Upper lobe of left lung (tissue), 6 donors: ENCODE results near the gene LGALS1. TPM values are rescaled to one million over a fixed set of nuclear protein-coding genes. Genes with fewer than 3 reads are reported as not detected.

Experiments
- ATAC-seq, 2 donors: fragments of 200-7000 bp; cut with Tn5 transposase; one replicate each; pipeline ENCODE4 v1.9.1; 2022; ENCODE audit warnings: mild to moderate bottlenecking in 2 of 2, moderate library complexity in 2 of 2; ENCODE audit not compliant: low FRiP score in 2 of 2
- DNase-seq, 2 donors: peaks; one replicate each; pipeline ENCODE4 v3.0.0-alpha.2; 2019 to 2020
- H3K27ac ChIP-seq, 4 donors: fragments of 200-600 bp; sonication (generic); one replicate each; pipeline ENCODE4 v1.5.1; 2016 to 2019
- H3K27me3 ChIP-seq, 4 donors: fragments of 200-600 bp; sonication (generic); one replicate each; pipeline ENCODE4 v1.5.1; 2017 to 2019
- H3K36me3 ChIP-seq, 4 donors: fragments of 200-600 bp; sonication (generic); one replicate each; pipeline ENCODE4 v1.5.1; 2016 to 2019
- H3K4me1 ChIP-seq, 4 donors: fragments of 200-600 bp; sonication (generic); one replicate each; pipeline ENCODE4 v1.5.1; 2018 to 2019
- H3K4me3 ChIP-seq, 4 donors: fragments of 200-600 bp; sonication (generic); one replicate each; pipeline ENCODE4 v1.5.1; 2017 to 2019; ENCODE audit warnings: mild to moderate bottlenecking in 2 of 4, moderate library complexity in 1 of 4
- H3K9me3 ChIP-seq, 4 donors: fragments of 200-600 bp; sonication (generic); one replicate each; pipeline ENCODE4 v1.5.1; 2018 to 2019
- EP300 ChIP-seq, 4 donors: sonication (generic); formaldehyde crosslinking; IDR thresholded peaks; one replicate each; pipeline ENCODE4 v1.5.1; 2017; ENCODE audit warnings: antibody characterized with exemption in 4 of 4, control low read depth in 2 of 4
- POLR2A ChIP-seq, 4 donors: fragments of 450-650 bp; IDR thresholded peaks; one replicate each; pipeline ENCODE4 v1.5.1; 2016 to 2017; ENCODE audit warnings: antibody characterized with exemption in 4 of 4, mild to moderate bottlenecking in 2 of 4
- POLR2AphosphoS5 ChIP-seq, 2 donors: sonication (generic); formaldehyde crosslinking; IDR thresholded peaks; one replicate each; pipeline ENCODE4 v1.5.1; 2017; ENCODE audit warnings: antibody characterized with exemption in 2 of 2
- WGBS, 2 donors: methylation state at CpG; one replicate each; pipeline ENCODE4 v1.1.5; 2017 to 2018; 5-methylcytosine and 5-hydroxymethylcytosine counted together
- total RNA-seq, 6 donors: library from RNA; depleted of rRNA in 4 of 6; stranded (reverse); fragments of >200 nt in 4 of 6; gene quantifications; one replicate each; pipeline versions ENCODE4 v1.1.0 to v1.2.1, GENCODE V29; 2016 to 2021
- TF ChIP-seq, protein P1 (sequence below), 6 experiments: fragments of 450-650 bp in 4 of 6; fragments of 200-600 bp in 2 of 6; sonication (generic) in 2 of 6; IDR thresholded peaks; one replicate each; pipeline ENCODE4 v1.5.1; 2016 to 2019; ENCODE audit warnings: antibody characterized with exemption in 6 of 6
- donor health status: DM: no; HTN: no; CAD: no; lungs with moderate emphysema.
- donor health status: DM: no; HTN: yes; CAD: no; lungs with severe emphysema.

The LGALS1 gene
- total RNA-seq, 6 donors from 2014 or later, result 125 to 750 (median 400) TPM

DNA sequence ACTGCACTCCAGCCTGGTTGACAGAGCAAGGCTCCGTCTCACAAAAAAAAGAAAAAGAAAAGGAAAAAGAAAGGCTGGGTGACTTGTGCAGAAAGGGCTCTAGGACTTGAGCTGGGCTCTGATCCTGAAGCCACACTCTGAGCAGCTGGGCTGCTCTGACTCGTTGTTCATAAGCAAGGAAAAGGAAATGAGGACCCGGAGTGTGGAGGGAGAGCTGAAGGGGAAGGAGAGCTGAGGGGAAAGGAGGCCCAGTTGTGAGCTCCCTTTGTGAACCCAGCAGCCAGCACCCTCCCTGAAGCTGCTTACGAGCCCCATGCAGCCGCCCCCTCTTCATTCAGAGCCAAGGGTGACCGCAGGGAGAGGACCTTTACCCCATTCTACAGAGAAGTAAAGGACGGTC, 48.3 kb upstream of the LGALS1 start:
- ATAC-seq (no peak), DNase-seq (no peak)
- Histone ChIP-seq H3K4me3 (no peak overlapping the region), H3K27ac (peak overlapping the region in 3 of 4 donors; percentile 46 to 78 (median 47)), H3K27me3 (no peaks in the 10 kb centered on the region), H3K36me3 (peaks cover 7 to 79% (median 49%) of the 10 kb centered on the region in 4 donors), H3K9me3 (no peaks in the 10 kb centered on the region), H3K4me1 (peaks cover 29 to 43% (median 36%) of the 10 kb centered on the region in 4 donors)
- 50 to 66% methylated on average over 7 of the region's 7 CpGs for WGBS, 2 donors
- TF ChIP-seq POLR2AphosphoS5 (IDR thresholded peaks at IDR 0.05) (no peak), POLR2A (IDR thresholded peaks at IDR 0.05) (no peak), EP300 (IDR thresholded peaks at IDR 0.05) (no peak)
- TF ChIP-seq, protein P1, sequence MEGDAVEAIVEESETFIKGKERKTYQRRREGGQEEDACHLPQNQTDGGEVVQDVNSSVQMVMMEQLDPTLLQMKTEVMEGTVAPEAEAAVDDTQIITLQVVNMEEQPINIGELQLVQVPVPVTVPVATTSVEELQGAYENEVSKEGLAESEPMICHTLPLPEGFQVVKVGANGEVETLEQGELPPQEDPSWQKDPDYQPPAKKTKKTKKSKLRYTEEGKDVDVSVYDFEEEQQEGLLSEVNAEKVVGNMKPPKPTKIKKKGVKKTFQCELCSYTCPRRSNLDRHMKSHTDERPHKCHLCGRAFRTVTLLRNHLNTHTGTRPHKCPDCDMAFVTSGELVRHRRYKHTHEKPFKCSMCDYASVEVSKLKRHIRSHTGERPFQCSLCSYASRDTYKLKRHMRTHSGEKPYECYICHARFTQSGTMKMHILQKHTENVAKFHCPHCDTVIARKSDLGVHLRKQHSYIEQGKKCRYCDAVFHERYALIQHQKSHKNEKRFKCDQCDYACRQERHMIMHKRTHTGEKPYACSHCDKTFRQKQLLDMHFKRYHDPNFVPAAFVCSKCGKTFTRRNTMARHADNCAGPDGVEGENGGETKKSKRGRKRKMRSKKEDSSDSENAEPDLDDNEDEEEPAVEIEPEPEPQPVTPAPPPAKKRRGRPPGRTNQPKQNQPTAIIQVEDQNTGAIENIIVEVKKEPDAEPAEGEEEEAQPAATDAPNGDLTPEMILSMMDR (IDR thresholded peaks at IDR 0.05), result no peak

GRCh38 chr22:37627545-37627944, 47.9 kb upstream of the LGALS1 start:
- ATAC-seq, result peak in 1 of 2 donors; percentile 1
- peak overlapping the region; percentile 8 to 78 (median 46) for H3K27ac ChIP-seq
- no peak overlapping the region for H3K4me3 ChIP-seq
- peaks cover 30 to 47% (median 38%) of the 10 kb centered on the region in 4 donors for H3K4me1 ChIP-seq
- 42 to 90% methylated on average over 3 to 6 of the region's 6 CpGs for WGBS, 2 donors
- DNase-seq, result peak in 1 of 2 donors; percentile 60
- peaks cover 7 to 79% (median 48%) of the 10 kb centered on the region in 4 donors for H3K36me3 ChIP-seq
- no peaks in the 10 kb centered on the region for H3K27me3 ChIP-seq
- no peaks in the 10 kb centered on the region for H3K9me3 ChIP-seq
- TF ChIP-seq POLR2A (IDR thresholded peaks at IDR 0.05) (no peak), POLR2AphosphoS5 (IDR thresholded peaks at IDR 0.05) (no peak), EP300 (IDR thresholded peaks at IDR 0.05) (no peak)
- TF ChIP-seq, protein P1 (IDR thresholded peaks at IDR 0.05), result no peak

DNA sequence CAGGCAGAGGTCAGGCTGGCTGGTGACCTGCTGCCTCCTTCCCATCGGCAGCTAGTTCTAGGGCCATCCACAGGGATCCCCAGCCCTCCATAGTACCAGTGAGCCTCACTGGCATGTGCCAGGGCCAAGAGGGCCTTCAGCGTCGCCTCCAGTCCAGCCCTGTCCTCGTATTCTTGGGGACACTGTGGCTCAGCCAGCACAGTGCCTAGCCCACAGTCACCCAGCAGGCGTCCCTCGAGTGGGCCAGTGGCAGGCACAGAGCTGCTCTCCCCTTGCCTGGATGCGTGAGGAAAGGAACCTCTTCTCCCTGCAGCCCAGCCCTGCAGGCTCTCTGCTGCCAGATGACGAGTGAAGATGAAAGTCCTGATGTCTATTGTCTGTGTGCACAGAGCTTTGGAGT, 46.6 kb upstream of the LGALS1 start:
- Histone ChIP-seq H3K9me3 (no peaks in the 10 kb centered on the region), H3K36me3 (peaks cover 7 to 70% (median 44%) of the 10 kb centered on the region in 4 donors), H3K4me1 (peaks cover 37 to 57% (median 44%) of the 10 kb centered on the region in 4 donors), H3K27me3 (no peaks in the 10 kb centered on the region), H3K4me3 (no peak overlapping the region), H3K27ac (peak overlapping the region in 1 of 4 donors; percentile 27)
- DNase-seq, result no peak
- no peak for ATAC-seq
- no peak for TF ChIP-seq POLR2AphosphoS5 (IDR thresholded peaks at IDR 0.05)
- TF ChIP-seq POLR2A (IDR thresholded peaks at IDR 0.05), result no peak
- TF ChIP-seq, protein P1 (IDR thresholded peaks at IDR 0.05), result no peak
- no peak for TF ChIP-seq EP300 (IDR thresholded peaks at IDR 0.05)
- 87 to 96% methylated on average over 6 to 7 of the region's 8 CpGs for WGBS, 2 donors

DNA sequence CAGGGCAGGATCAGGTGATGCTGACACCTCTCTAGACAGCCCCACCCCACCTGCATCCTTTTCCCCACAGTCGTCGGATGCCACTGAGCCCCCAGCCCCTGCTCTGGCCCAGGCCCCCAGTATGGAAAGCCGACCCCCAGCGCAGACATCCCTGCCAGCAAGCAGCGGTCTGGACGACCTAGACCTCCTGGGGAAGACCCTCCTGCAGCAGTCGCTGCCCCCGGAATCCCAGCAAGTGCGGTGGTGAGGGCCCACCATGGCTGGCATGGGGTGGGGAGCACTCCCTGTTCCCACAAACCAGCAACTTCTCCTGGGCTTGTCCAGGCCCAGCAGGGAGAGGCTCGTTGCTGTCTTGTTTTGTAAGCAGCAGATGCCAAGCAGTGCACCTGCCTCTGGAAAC, 45.5 kb upstream of the LGALS1 start:
- ATAC-seq (no peak), DNase-seq (no peak)
- WGBS, 2 donors, result 74 to 92% methylated on average over 6 to 10 of the region's 10 CpGs
- peaks cover 7 to 61% (median 41%) of the 10 kb centered on the region in 4 donors for H3K36me3 ChIP-seq
- no peak overlapping the region for H3K27ac ChIP-seq
- H3K4me1 ChIP-seq, result peaks cover 47 to 57% (median 50%) of the 10 kb centered on the region in 4 donors
- TF ChIP-seq EP300 (IDR thresholded peaks at IDR 0.05), result no peak
- no peaks in the 10 kb centered on the region for H3K27me3 ChIP-seq
- no peaks in the 10 kb centered on the region for H3K9me3 ChIP-seq
- H3K4me3 ChIP-seq, result no peak overlapping the region

DNA sequence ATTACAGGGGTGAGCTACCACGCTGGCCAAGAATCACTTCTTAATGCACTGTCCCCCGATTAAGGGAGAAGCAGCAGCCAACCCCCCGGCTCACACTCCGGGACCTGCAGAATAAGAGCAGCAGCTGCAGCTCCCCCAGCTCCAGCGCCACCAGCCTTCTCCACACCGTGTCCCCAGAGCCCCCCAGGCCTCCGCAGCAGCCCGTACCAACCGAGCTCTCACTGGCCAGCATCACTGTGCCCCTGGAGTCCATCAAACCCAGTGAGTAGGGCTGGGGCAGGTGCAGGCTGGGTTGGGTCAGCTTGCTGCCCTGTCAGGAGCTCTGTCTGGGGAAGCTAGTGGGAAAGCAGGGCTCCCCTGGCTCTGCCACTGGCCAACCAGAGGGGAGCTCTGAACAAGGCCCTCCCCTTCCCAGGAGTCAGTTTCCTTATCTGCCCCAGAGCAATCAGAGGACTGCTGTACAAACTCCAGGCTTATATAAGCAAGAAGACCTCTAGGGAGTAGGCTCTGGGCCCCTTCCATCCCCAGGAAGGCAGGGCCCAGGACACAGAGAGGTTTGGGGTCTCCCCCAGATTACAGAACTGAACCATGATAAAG, 44.5 kb upstream of the LGALS1 start:
- peaks cover 52 to 54% (median 54%) of the 10 kb centered on the region in 4 donors for H3K4me1 ChIP-seq
- H3K27ac ChIP-seq, result peak overlapping the region in 3 of 4 donors; percentile 24 to 42 (median 35)
- H3K4me3 ChIP-seq, result no peak overlapping the region
- ATAC-seq (no peak), DNase-seq (no peak)
- WGBS, 2 donors, result 95 to 100% methylated on average over 2 to 9 of the region's 9 CpGs
- H3K27me3 ChIP-seq, result no peaks in the 10 kb centered on the region
- TF ChIP-seq, protein P1 (IDR thresholded peaks at IDR 0.05), result no peak
- TF ChIP-seq POLR2AphosphoS5 (IDR thresholded peaks at IDR 0.05), result no peak
- TF ChIP-seq EP300 (IDR thresholded peaks at IDR 0.05), result no peak
- no peak for TF ChIP-seq POLR2A (IDR thresholded peaks at IDR 0.05)
- H3K9me3 ChIP-seq, result no peaks in the 10 kb centered on the region
- peaks cover 7 to 52% (median 37%) of the 10 kb centered on the region in 4 donors for H3K36me3 ChIP-seq
